A549 (cell line): ENCODE data around the gene ANKRD34A. TPM values are rescaled to one million over a fixed set of nuclear protein-coding genes. Genes with fewer than 3 reads are reported as not detected.
A peak's percentile ranks its signal among the peaks of the same experiment; 100 is the strongest.

Source experiments
- ATAC-seq, 2 experiments: fragments of 200-7000 bp in 1 of 2; fragments of >200 bp in 1 of 2; cut with Nextera tagmentation in 1 of 2; cut with Tn5 transposase in 1 of 2; 3 replicates each; pipeline versions ENCODE4 v1.8.0 to v1.9.1; 2018 to 2020; ENCODE audit warnings: mild to moderate bottlenecking in 1 of 2, moderate library complexity in 1 of 2
- CTCF ChIA-PET: fragments of 300-600 bp; sonication (Branson Sonifier 250); formaldehyde crosslinking; extraction: SDS; loops from one replicate; lab custom pipeline; 2021; ENCODE audit warnings: antibody characterized with exemption, inconsistent platforms; lab: Yijun Ruan, JAX
- POLR2A ChIA-PET: fragments of 350-600 bp; formaldehyde crosslinking; extraction: SDS; loops from one replicate; lab custom pipeline; 2021; ENCODE audit warnings: antibody characterized with exemption, inconsistent platforms; lab: Yijun Ruan, JAX
- DNase-seq, 2 experiments: peaks; one replicate each; pipeline versions ENCODE4 v3.0.0 to v3.0.0-alpha.2; 2011 to 2016; ENCODE audit warnings: low read depth in 1 of 2, low spot score in 1 of 2
- FAIRE-seq: peaks from 2 replicates; lab custom pipeline; 2011; peaks lifted over from hg19 to GRCh38; lab: Jason Lieb, UNC
- H3K27ac ChIP-seq, 2 experiments: fragments of >200 bp; sonication (Bioruptor Twin); formaldehyde crosslinking; 3 replicates each; pipeline ENCODE4 v1.5.1; 2016 to 2017
- H3K4me1 ChIP-seq: fragments of >200 bp; sonication (Bioruptor Twin); formaldehyde crosslinking; 3 replicates; pipeline ENCODE4 v1.6.1; 2016
- H3K4me2 ChIP-seq: fragments of >200 bp; sonication (Bioruptor Twin); formaldehyde crosslinking; 3 replicates; pipeline ENCODE4 v1.6.1; 2016
- H3K4me3 ChIP-seq: fragments of >200 bp; sonication (Bioruptor Twin); formaldehyde crosslinking; 3 replicates; pipeline ENCODE4 v1.5.1; 2016
- H3K9me3 ChIP-seq: fragments of >200 bp; sonication (Bioruptor Twin); formaldehyde crosslinking; 3 replicates; pipeline ENCODE4 v1.6.1; 2016
- CBX2 ChIP-seq: fragments of 200-600 bp; sonication (generic); IDR thresholded peaks from 2 replicates; pipeline ENCODE4 v1.6.1; 2016; ENCODE audit warnings: low read depth, mild to moderate bottlenecking, borderline replicate concordance
- CEBPB ChIP-seq, 2 experiments: fragments of >200 bp in 1 of 2; sonication (Bioruptor Twin) in 1 of 2; formaldehyde crosslinking in 1 of 2; IDR thresholded peaks; 2 replicates each; pipeline ENCODE4 v1.6.1; 2012 to 2016
- CHD2 ChIP-seq: fragments of 150-350 bp; IDR thresholded peaks from 2 replicates; pipeline ENCODE4 v1.6.1; 2014; ENCODE audit warnings: low read length; ENCODE audit not compliant: partially characterized antibody
- CTCF ChIP-seq: fragments of >200 bp; sonication (Bioruptor Twin); formaldehyde crosslinking; IDR thresholded peaks from 3 replicates; pipeline ENCODE4 v1.5.1; 2016
- EHF ChIP-seq: fragments of 250-450 bp; sonication (Bioruptor Pico); IDR thresholded peaks from 2 replicates; pipeline ENCODE4 v1.5.0; 2020; ENCODE audit warnings: mild to moderate bottlenecking
- FOSL2 ChIP-seq, 2 experiments: fragments of 450-650 bp in 1 of 2; fragments of >200 bp in 1 of 2; sonication (Bioruptor Twin) in 1 of 2; formaldehyde crosslinking; IDR thresholded peaks; 2 replicates each; pipeline versions ENCODE4 v1.5.0 to v1.6.1; 2016 to 2020; ENCODE audit warnings: mild to moderate bottlenecking in 1 of 2, moderate library complexity in 1 of 2
- GATA3 ChIP-seq: IDR thresholded peaks from 2 replicates; pipeline ENCODE4 v1.6.1; 2012; ENCODE audit warnings: borderline replicate concordance
- HDAC2 ChIP-seq: fragments of 200-600 bp; sonication (generic); IDR thresholded peaks from 2 replicates; pipeline ENCODE4 v1.6.1; 2016
- HOXA7 ChIP-seq: fragments of 250-450 bp; sonication (Bioruptor Pico); IDR thresholded peaks from 2 replicates; pipeline ENCODE4 v1.5.0; 2020; ENCODE audit warnings: mild to moderate bottlenecking, moderate library complexity
- JUN ChIP-seq, 2 experiments: fragments of >200 bp; sonication (Bioruptor Twin); formaldehyde crosslinking; IDR thresholded peaks; 2 replicates in 1 of 2; 3 replicates in 1 of 2; pipeline ENCODE4 v1.6.1; 2016 to 2017
- KDM1A ChIP-seq: fragments of 200-600 bp; sonication (generic); IDR thresholded peaks from 2 replicates; pipeline ENCODE4 v1.6.1; 2016; ENCODE audit warnings: low read depth, mild to moderate bottlenecking
- KDM5A ChIP-seq: fragments of 200-600 bp; sonication (generic); IDR thresholded peaks from 2 replicates; pipeline ENCODE4 v1.6.1; 2016; ENCODE audit warnings: antibody characterized with exemption, mild to moderate bottlenecking
- MAFK ChIP-seq: fragments of 450-650 bp; IDR thresholded peaks from 2 replicates; pipeline ENCODE4 v1.6.1; 2014; ENCODE audit not compliant: partially characterized antibody
- NPAS2 ChIP-seq: fragments of 250-450 bp; sonication (Bioruptor Pico); IDR thresholded peaks from 2 replicates; pipeline ENCODE4 v1.8.0; 2022; ENCODE audit warnings: mild to moderate bottlenecking, moderate library complexity, borderline replicate concordance
- PBX3 ChIP-seq: IDR thresholded peaks from 2 replicates; pipeline ENCODE4 v1.6.1; 2012
- PHF8 ChIP-seq: fragments of 200-600 bp; sonication (generic); IDR thresholded peaks from 2 replicates; pipeline ENCODE4 v1.6.1; 2016; ENCODE audit warnings: low read depth, mild to moderate bottlenecking, antibody characterized with exemption, moderate library complexity, borderline replicate concordance
- RARB ChIP-seq: fragments of 250-450 bp; sonication (Bioruptor Pico); IDR thresholded peaks from 2 replicates; pipeline ENCODE4 v1.8.0; 2021; ENCODE audit warnings: mild to moderate bottlenecking, moderate library complexity
- RCOR1 ChIP-seq: fragments of 150-350 bp; IDR thresholded peaks from 2 replicates; pipeline ENCODE4 v1.6.1; 2014; ENCODE audit warnings: antibody characterized with exemption, low read length, low read depth
- REST ChIP-seq: fragments of 200-600 bp; sonication (generic); IDR thresholded peaks from 2 replicates; pipeline ENCODE4 v1.6.1; 2016; ENCODE audit warnings: antibody characterized with exemption, mild to moderate bottlenecking, moderate library complexity
- RNF2 ChIP-seq: fragments of 200-600 bp; sonication (generic); IDR thresholded peaks from 2 replicates; pipeline ENCODE4 v1.6.1; 2016; ENCODE audit warnings: low read depth, mild to moderate bottlenecking, antibody characterized with exemption, moderate library complexity, borderline replicate concordance
- SMC3 ChIP-seq: fragments of >200 bp; sonication (Bioruptor Twin); formaldehyde crosslinking; IDR thresholded peaks from 3 replicates; pipeline ENCODE4 v1.6.1; 2018; ENCODE audit warnings: inconsistent platforms
- TP53 ChIP-seq: fragments of 250-450 bp; sonication (Bioruptor Pico); IDR thresholded peaks from 2 replicates; pipeline ENCODE4 v1.5.0; 2021; ENCODE audit warnings: mild to moderate bottlenecking, moderate library complexity
- USF2 ChIP-seq: fragments of 450-650 bp; IDR thresholded peaks from 2 replicates; pipeline ENCODE4 v1.6.1; 2014; ENCODE audit warnings: antibody characterized with exemption
- ZC3H11A ChIP-seq: fragments of 450-650 bp; IDR thresholded peaks from 2 replicates; pipeline ENCODE4 v1.6.1; 2014; ENCODE audit warnings: antibody characterized with exemption, mild to moderate bottlenecking
- ZFP36 ChIP-seq: fragments of 450-650 bp; IDR thresholded peaks from 2 replicates; pipeline ENCODE4 v1.6.1; 2014; ENCODE audit warnings: borderline replicate concordance; ENCODE audit not compliant: partially characterized antibody
- WGBS: methylation state at CpG from one replicate; pipeline ENCODE4 v1.1.6; 2017; ENCODE audit errors: missing lambda C conversion rate; 5-methylcytosine and 5-hydroxymethylcytosine counted together
- polyA plus RNA-seq, 4 experiments: library from polyadenylated mRNA; depleted of rRNA in 3 of 4; stranded (reverse); fragments of >200 nt; fragmentation: RNase III in 1 of 4; extraction: RNeasy Plus Mini Kit Qiagen cat#74134 plus additional on column Dnase treatment in 1 of 4; gene quantifications; 2 replicates in 3 of 4; 3 replicates in 1 of 4; pipeline ENCODE4 v1.2.3, GENCODE V29; 2011 to 2017

ANKRD34A gene
- polyA plus RNA-seq, 2 of the 4 experiments (the other 2 are of a cell fraction) = 0.30 to 0.39 TPM

- Histone ChIP-seq H3K4me3 (no peak overlapping the region), H3K4me2 (peak overlapping the region; percentile 95; the same call in 2 of the 3 replicates), H3K9me3 (no peaks in the 10 kb centered on the region), H3K27ac (no peak overlapping the region), H3K4me1 (peaks cover 26% of the 10 kb centered on the region)
- 68% methylated on average over 2 of the region's 2 CpGs for WGBS
- FAIRE-seq = no peak
- no peak for ATAC-seq
- TF ChIP-seq KDM1A = no peak
- TF ChIP-seq CBX2 = no peak
- TF ChIP-seq REST = no peak
- TF ChIP-seq HDAC2 = no peak
- TF ChIP-seq ZFP36 = no peak
- no peak for TF ChIP-seq SMC3
- TF ChIP-seq RARB = no peak
- no peak for TF ChIP-seq CEBPB (IDR thresholded peaks at IDR 0.05)
- TF ChIP-seq RCOR1 = no peak
- no peak for TF ChIP-seq HOXA7 (CRISPR knock-in tag)
- no peak for TF ChIP-seq GATA3
- TF ChIP-seq CHD2 = no peak
- no peak for TF ChIP-seq TP53 (CRISPR knock-in tag)
- TF ChIP-seq ZC3H11A = no peak
- no peak for TF ChIP-seq KDM5A
- no peak for TF ChIP-seq CTCF
- TF ChIP-seq PHF8 = no peak
- no peak for TF ChIP-seq NPAS2 (CRISPR knock-in tag)
- TF ChIP-seq MAFK = no peak
- ChIA-PET CTCF (interaction anchor here (0.5 to 4.1 kb wide), 6 partner anchors 11 to 97 kb away, joined by 3 to 17 read pairs (median 6); partner anchors contain the start of genes ITGA10 and PIAS3), POLR2A (interaction anchor here (1.4 kb wide), 1 partner anchor 28 kb away, joined by 10 read pairs; the partner anchor contains the start of gene RBM8A)
- DNase-seq = no peak
Measured at GRCh38 chr1:145955436-145955835, 8.9 kb downstream of the ANKRD34A start.

GRCh38 chr1:145953861-145954260 lies 10.5 kb downstream of the ANKRD34A start:
- ChIA-PET POLR2A (interaction anchor here (1.4 kb wide), 1 partner anchor 26 kb away, joined by 10 read pairs; the partner anchor contains the start of gene RBM8A), CTCF (interaction anchor here (0.5 to 2.9 kb wide), 8 partner anchors 9 to 108 kb away, joined by 3 to 11 read pairs (median 4); partner anchors contain the start of genes NUDT17 and PIAS3)
- no peak for DNase-seq
- TF ChIP-seq EHF (no peak), CTCF (no peak), HOXA7 (CRISPR knock-in tag) (no peak), TP53 (CRISPR knock-in tag) (no peak), FOSL2 (IDR thresholded peaks at IDR 0.05) (no peak), FOSL2 (CRISPR knock-in tag; IDR thresholded peaks at IDR 0.05) (no peak), HDAC2 (no peak), JUN (IDR thresholded peaks at IDR 0.05) (no peak), PBX3 (no peak), USF2 (no peak), RNF2 (no peak)

More at GRCh38 chr1:145953861-145954260, 10.5 kb downstream of the ANKRD34A start:
- FAIRE-seq (no peak), ATAC-seq (no peak)
- Histone ChIP-seq H3K27ac (no peak overlapping the region), H3K4me3 (no peak overlapping the region), H3K4me1 (peaks cover 21% of the 10 kb centered on the region), H3K4me2 (no peak overlapping the region), H3K9me3 (no peaks in the 10 kb centered on the region)
- WGBS = 84% methylated on average over 6 of the region's 6 CpGs
